ENCODE data around the gene EP400.

EP400 gene

GRCh38 chr12:131987552-131987951, 37.8 kb downstream of the EP400 start:
- no peak for DNase-seq

- no peak for DNase-seq
Observed at GRCh38 chr12:131988054-131988796, 38.5 kb downstream of the EP400 start.

- no peak for DNase-seq
Observed at GRCh38 chr12:131989021-131989420, 39.3 kb downstream of the EP400 start.

GRCh38 chr12:131990066-131990979, 40.6 kb downstream of the EP400 start:
- DNase-seq, result peak; percentile 13

GRCh38 chr12:131990980-131991305, 41.2 kb downstream of the EP400 start:
- DNase-seq, result no peak

- DNase-seq, result no peak
Observed at GRCh38 chr12:131991816-131992430, 42.2 kb downstream of the EP400 start.

GRCh38 chr12:131994589-131994988, 44.8 kb downstream of the EP400 start:
- DNase-seq, result no peak

GRCh38 chr12:132000286-132000872, 50.6 kb downstream of the EP400 start:
- DNase-seq, result no peak

GRCh38 chr12:132003846-132004245, 54.1 kb downstream of the EP400 start:
- DNase-seq, result no peak

GRCh38 chr12:132004946-132005345, 55.2 kb downstream of the EP400 start:
- no peak for DNase-seq

- DNase-seq, result no peak
Observed at GRCh38 chr12:132006056-132006680, 56.4 kb downstream of the EP400 start.

- DNase-seq, result no peak
Observed at GRCh38 chr12:132007041-132007440, 57.3 kb downstream of the EP400 start.

GRCh38 chr12:132009336-132009859, 59.7 kb downstream of the EP400 start:
- DNase-seq, result no peak

GRCh38 chr12:132012919-132013568, 63.3 kb downstream of the EP400 start:
- no peak for DNase-seq

GRCh38 chr12:132014092-132014914, 64.6 kb downstream of the EP400 start:
- DNase-seq, result no peak

GRCh38 chr12:132014915-132015280, 65.2 kb downstream of the EP400 start:
- DNase-seq, result no peak

- DNase-seq, result no peak
Observed at GRCh38 chr12:132015686-132016430, 66.1 kb downstream of the EP400 start.

GRCh38 chr12:132018193-132018916, 68.6 kb downstream of the EP400 start:
- DNase-seq, result no peak

- DNase-seq, result no peak
Observed at GRCh38 chr12:132019891-132020290, 70.1 kb downstream of the EP400 start.

- DNase-seq, result no peak
Observed at GRCh38 chr12:132020292-132020691, 70.5 kb downstream of the EP400 start.

All from NCI-H1694 (cell line).